SJSA1 (cell line): ENCODE data around the gene CEP112. TPM values are rescaled to one million over a fixed set of nuclear protein-coding genes. Genes with fewer than 3 reads are reported as not detected.

Experiments
- DNase-seq, 2 experiments: peaks; one replicate each; pipeline ENCODE4 v3.0.0-alpha.2; 2015 to 2020; ENCODE audit warnings: low spot score in 2 of 2, low read depth in 1 of 2
- H3K27ac ChIP-seq: fragments of 250-450 bp; sonication (Bioruptor Pico); 2 replicates; pipeline ENCODE4 v1.5.1; 2020; ENCODE audit warnings: mild to moderate bottlenecking, moderate library complexity
- H3K27me3 ChIP-seq: fragments of 250-450 bp; sonication (Bioruptor Pico); replicated peaks from 2 replicates; pipeline ENCODE4 v1.5.1; 2020; ENCODE audit warnings: mild to moderate bottlenecking, moderate library complexity
- H3K36me3 ChIP-seq: fragments of 250-450 bp; sonication (Bioruptor Pico); 2 replicates; pipeline ENCODE4 v1.5.1; 2020; ENCODE audit warnings: mild to moderate bottlenecking
- H3K4me1 ChIP-seq: fragments of 250-450 bp; sonication (Bioruptor Pico); replicated peaks from 2 replicates; pipeline ENCODE4 v1.6.1; 2021; ENCODE audit warnings: mild to moderate bottlenecking
- H3K4me3 ChIP-seq: fragments of 250-450 bp; sonication (Bioruptor Pico); 2 replicates; pipeline ENCODE4 v1.5.1; 2020; ENCODE audit warnings: mild to moderate bottlenecking
- H3K9me3 ChIP-seq: fragments of 250-450 bp; sonication (Bioruptor Pico); replicated peaks from 2 replicates; pipeline ENCODE4 v1.5.1; 2020; ENCODE audit warnings: mild to moderate bottlenecking
- total RNA-seq: library from RNA; depleted of rRNA; stranded (reverse); fragments of >200 nt; shearing (Covaris generic); gene quantifications from 2 replicates; pipeline ENCODE4 v1.2.3, GENCODE V29; 2014

CEP112 gene
- total RNA-seq, 1 experiment from 2014 or later, result 9.6 TPM

GRCh38 chr17:66002063-66002585 lies 189.8 kb downstream of the CEP112 start:
- Histone ChIP-seq H3K4me3 (no peak overlapping the region), H3K4me1 (no peaks in the 10 kb centered on the region)

GRCh38 chr17:66000216-66000615 lies 191.7 kb downstream of the CEP112 start:
- Histone ChIP-seq H3K36me3 (no peaks in the 10 kb centered on the region), H3K27ac (no peak overlapping the region), H3K4me3 (no peak overlapping the region), H3K4me1 (no peaks in the 10 kb centered on the region), H3K9me3 (no peaks in the 10 kb centered on the region), H3K27me3 (no peaks in the 10 kb centered on the region)
- DNase-seq, result no peak

More at GRCh38 chr17:66002063-66002585, 189.8 kb downstream of the CEP112 start:
- Histone ChIP-seq H3K9me3 (no peaks in the 10 kb centered on the region), H3K27me3 (no peaks in the 10 kb centered on the region), H3K36me3 (no peaks in the 10 kb centered on the region), H3K27ac (no peak overlapping the region)
- DNase-seq, result no peak

GRCh38 chr17:65998675-65999074 lies 193.3 kb downstream of the CEP112 start:
- no peaks in the 10 kb centered on the region for H3K4me1 ChIP-seq

GRCh38 chr17:65994679-65995078 lies 197.3 kb downstream of the CEP112 start:
- Histone ChIP-seq H3K27ac (no peak overlapping the region), H3K36me3 (no peaks in the 10 kb centered on the region), H3K9me3 (no peaks in the 10 kb centered on the region), H3K27me3 (no peaks in the 10 kb centered on the region), H3K4me1 (no peaks in the 10 kb centered on the region), H3K4me3 (no peak overlapping the region)
- no peak for DNase-seq

More at GRCh38 chr17:65998675-65999074, 193.3 kb downstream of the CEP112 start:
- no peaks in the 10 kb centered on the region for H3K36me3 ChIP-seq
- no peaks in the 10 kb centered on the region for H3K9me3 ChIP-seq
- no peaks in the 10 kb centered on the region for H3K27me3 ChIP-seq
- DNase-seq, result no peak
- H3K27ac ChIP-seq, result no peak overlapping the region
- H3K4me3 ChIP-seq, result no peak overlapping the region

- H3K27me3 ChIP-seq, result no peaks in the 10 kb centered on the region
- no peak overlapping the region for H3K4me3 ChIP-seq
- no peaks in the 10 kb centered on the region for H3K9me3 ChIP-seq
- DNase-seq, result no peak
- H3K27ac ChIP-seq, result no peak overlapping the region
- no peaks in the 10 kb centered on the region for H3K36me3 ChIP-seq
- H3K4me1 ChIP-seq, result no peaks in the 10 kb centered on the region
Observed at GRCh38 chr17:65994114-65994513, 197.8 kb downstream of the CEP112 start.

- Histone ChIP-seq H3K27ac (no peak overlapping the region), H3K27me3 (no peaks in the 10 kb centered on the region), H3K4me1 (no peaks in the 10 kb centered on the region), H3K4me3 (no peak overlapping the region), H3K36me3 (no peaks in the 10 kb centered on the region), H3K9me3 (0 out of 2 replicates have a peak, but pooled peaks cover 3% of the 10 kb centered on the region)
- DNase-seq, result no peak
Observed at GRCh38 chr17:65990593-65990992, 201.3 kb downstream of the CEP112 start.

- Histone ChIP-seq H3K36me3 (no peaks in the 10 kb centered on the region), H3K27me3 (no peaks in the 10 kb centered on the region), H3K27ac (no peak overlapping the region), H3K4me1 (no peaks in the 10 kb centered on the region), H3K4me3 (no peak overlapping the region), H3K9me3 (0 out of 2 replicates have a peak, but pooled peaks cover 3% of the 10 kb centered on the region)
- DNase-seq, result no peak
Observed at GRCh38 chr17:65988451-65988850, 203.5 kb downstream of the CEP112 start.

GRCh38 chr17:65987988-65988387 lies 203.9 kb downstream of the CEP112 start:
- Histone ChIP-seq H3K27me3 (no peaks in the 10 kb centered on the region), H3K4me3 (no peak overlapping the region), H3K4me1 (no peaks in the 10 kb centered on the region), H3K27ac (no peak overlapping the region), H3K9me3 (0 out of 2 replicates have a peak, but pooled peaks cover 3% of the 10 kb centered on the region), H3K36me3 (no peaks in the 10 kb centered on the region)
- DNase-seq, result peak in 1 of 2 experiments; percentile 20

- H3K4me3 ChIP-seq, result no peak overlapping the region
- no peaks in the 10 kb centered on the region for H3K36me3 ChIP-seq
- no peak overlapping the region for H3K27ac ChIP-seq
- H3K27me3 ChIP-seq, result no peaks in the 10 kb centered on the region
- H3K4me1 ChIP-seq, result no peaks in the 10 kb centered on the region
- DNase-seq, result no peak
- 0 out of 2 replicates have a peak, but pooled peaks cover 3% of the 10 kb centered on the region for H3K9me3 ChIP-seq
Observed at GRCh38 chr17:65985571-65985970, 206.4 kb downstream of the CEP112 start.

GRCh38 chr17:65984299-65984698 lies 207.6 kb downstream of the CEP112 start:
- no peaks in the 10 kb centered on the region for H3K4me1 ChIP-seq
- no peaks in the 10 kb centered on the region for H3K36me3 ChIP-seq
- H3K27me3 ChIP-seq, result no peaks in the 10 kb centered on the region
- no peak overlapping the region for H3K4me3 ChIP-seq
- no peak for DNase-seq
- 0 out of 2 replicates have a peak, but pooled peaks cover 3% of the 10 kb centered on the region for H3K9me3 ChIP-seq
- H3K27ac ChIP-seq, result no peak overlapping the region

GRCh38 chr17:65978871-65979270 lies 213.1 kb downstream of the CEP112 start:
- Histone ChIP-seq H3K27me3 (no peaks in the 10 kb centered on the region), H3K4me3 (no peak overlapping the region), H3K4me1 (no peaks in the 10 kb centered on the region), H3K27ac (no peak overlapping the region), H3K9me3 (no peaks in the 10 kb centered on the region), H3K36me3 (no peaks in the 10 kb centered on the region)
- no peak for DNase-seq

GRCh38 chr17:65977041-65977440 lies 214.9 kb downstream of the CEP112 start:
- H3K4me1 ChIP-seq, result no peaks in the 10 kb centered on the region
- no peaks in the 10 kb centered on the region for H3K36me3 ChIP-seq
- H3K27me3 ChIP-seq, result no peaks in the 10 kb centered on the region
- no peak overlapping the region for H3K27ac ChIP-seq
- H3K9me3 ChIP-seq, result no peaks in the 10 kb centered on the region
- no peak overlapping the region for H3K4me3 ChIP-seq
- no peak for DNase-seq

- H3K4me1 ChIP-seq, result no peaks in the 10 kb centered on the region
- H3K27me3 ChIP-seq, result no peaks in the 10 kb centered on the region
- no peak overlapping the region for H3K27ac ChIP-seq
- DNase-seq, result no peak
- H3K4me3 ChIP-seq, result no peak overlapping the region
- no peaks in the 10 kb centered on the region for H3K36me3 ChIP-seq
- H3K9me3 ChIP-seq, result peaks cover 6% of the 10 kb centered on the region; the same call in 1 of the 2 replicates
Observed at GRCh38 chr17:65975878-65976277, 216.1 kb downstream of the CEP112 start.

GRCh38 chr17:65973237-65973636 lies 218.7 kb downstream of the CEP112 start:
- Histone ChIP-seq H3K4me3 (no peak overlapping the region), H3K9me3 (peaks cover 12% of the 10 kb centered on the region; the same call in 1 of the 2 replicates)
- no peak for DNase-seq

GRCh38 chr17:65967372-65967771 lies 224.6 kb downstream of the CEP112 start:
- no peak overlapping the region for H3K4me3 ChIP-seq
- no peaks in the 10 kb centered on the region for H3K4me1 ChIP-seq
- no peaks in the 10 kb centered on the region for H3K36me3 ChIP-seq
- H3K27me3 ChIP-seq, result no peaks in the 10 kb centered on the region
- peaks cover 12% of the 10 kb centered on the region; the same call in 1 of the 2 replicates for H3K9me3 ChIP-seq
- H3K27ac ChIP-seq, result no peak overlapping the region
- no peak for DNase-seq

More at GRCh38 chr17:65973237-65973636, 218.7 kb downstream of the CEP112 start:
- no peaks in the 10 kb centered on the region for H3K27me3 ChIP-seq
- no peaks in the 10 kb centered on the region for H3K4me1 ChIP-seq
- H3K27ac ChIP-seq, result no peak overlapping the region
- no peaks in the 10 kb centered on the region for H3K36me3 ChIP-seq
